Neural progenitor cell (in vitro differentiated cells): ENCODE results near the gene KIF26A. TPM values are rescaled to one million over a fixed set of nuclear protein-coding genes. Genes with fewer than 3 reads are reported as not detected.

Experiments
- DNase-seq: peaks from one replicate; pipeline ENCODE4 v3.0.0-alpha.2; 2016; ENCODE audit warnings: low spot score
- H2AFZ ChIP-seq: fragments of 200-600 bp; sonication (generic); replicated peaks from 2 replicates; pipeline ENCODE4 v1.6.1; 2016; ENCODE audit warnings: antibody characterized with exemption
- H3F3A ChIP-seq: fragments of 200-600 bp; sonication (generic); 2 replicates; pipeline ENCODE4 v1.6.1; 2016; ENCODE audit warnings: antibody characterized with exemption, low read depth
- H3K27ac ChIP-seq: fragments of 200-600 bp; sonication (generic); 2 replicates; pipeline ENCODE4 v1.5.1; 2016; ENCODE audit warnings: mild to moderate bottlenecking
- H3K27me3 ChIP-seq: fragments of 200-600 bp; sonication (generic); 2 replicates; pipeline ENCODE4 v1.6.1; 2016; ENCODE audit warnings: mild to moderate bottlenecking, moderate library complexity
- H3K36me3 ChIP-seq: fragments of 200-600 bp; sonication (generic); 2 replicates; pipeline ENCODE4 v1.5.1; 2016
- H3K4me1 ChIP-seq: fragments of 200-600 bp; sonication (generic); 2 replicates; pipeline ENCODE4 v1.6.1; 2016; ENCODE audit warnings: mixed run types
- H3K4me2 ChIP-seq: fragments of 200-600 bp; sonication (generic); 2 replicates; pipeline ENCODE4 v1.6.1; 2016
- H3K4me3 ChIP-seq: fragments of 200-600 bp; sonication (generic); 2 replicates; pipeline ENCODE4 v1.5.1; 2016
- H3K79me2 ChIP-seq: fragments of 200-600 bp; sonication (generic); 2 replicates; pipeline ENCODE4 v1.6.1; 2016; ENCODE audit warnings: low read depth
- H3K9ac ChIP-seq: fragments of 200-600 bp; sonication (generic); 2 replicates; pipeline ENCODE4 v1.6.1; 2016
- H3K9me3 ChIP-seq: fragments of 200-600 bp; sonication (generic); 2 replicates; pipeline ENCODE4 v1.5.1; 2016; ENCODE audit warnings: low read depth
- H4K20me1 ChIP-seq: fragments of 200-600 bp; sonication (generic); 2 replicates; pipeline ENCODE4 v1.6.1; 2016; ENCODE audit warnings: low read depth
- H3K27ac Mint-ChIP-seq: 3 replicates; pipeline ENCODE4 v1.8.0; 2021; ENCODE audit warnings: mixed read lengths
- H3K27me3 Mint-ChIP-seq: 2 replicates; pipeline ENCODE4 v1.8.0; 2022; ENCODE audit warnings: low read depth, mild to moderate bottlenecking, inconsistent platforms, moderate library complexity, mixed read lengths; ENCODE audit not compliant: insufficient read depth
- H3K36me3 Mint-ChIP-seq: 3 replicates; pipeline ENCODE4 v1.8.0; 2021; ENCODE audit warnings: mixed read lengths
- H3K4me1 Mint-ChIP-seq: 3 replicates; pipeline ENCODE4 v1.8.0; 2021; ENCODE audit warnings: mixed read lengths
- H3K4me3 Mint-ChIP-seq: 3 replicates; pipeline ENCODE4 v1.8.0; 2021; ENCODE audit warnings: mild to moderate bottlenecking, moderate library complexity, mixed read lengths
- H3K9me3 Mint-ChIP-seq: 3 replicates; pipeline ENCODE4 v1.8.0; 2020; ENCODE audit warnings: mixed read lengths
- EZH2 ChIP-seq: fragments of 200-600 bp; sonication (generic); IDR thresholded peaks from 2 replicates; pipeline ENCODE4 v1.6.1; 2017; ENCODE audit warnings: antibody characterized with exemption, mild to moderate bottlenecking, moderate library complexity
- EZH2phosphoT487 ChIP-seq: fragments of 200-600 bp; sonication (generic); IDR thresholded peaks from 2 replicates; pipeline ENCODE4 v1.6.1; 2017; ENCODE audit warnings: antibody characterized with exemption
- total RNA-seq: library from RNA; depleted of rRNA; stranded (reverse); fragments of >200 nt; gene quantifications from 2 replicates; pipeline ENCODE4 v1.2.3, GENCODE V29; 2015; ENCODE audit warnings: low replicate concordance
- TF ChIP-seq, protein P1 (sequence below): fragments of 200-600 bp; sonication (generic); IDR thresholded peaks from 2 replicates; pipeline ENCODE4 v1.5.1; 2017; ENCODE audit warnings: antibody characterized with exemption, mild to moderate bottlenecking

Gene KIF26A
- total RNA-seq, 1 donor from 2014 or later, result 6.1 TPM

GRCh38 chr14:104164041-104164440, 25.7 kb downstream of the KIF26A start:
- Histone ChIP-seq H3F3A (peaks cover 3% of the 10 kb centered on the region), H2AFZ (no peak overlapping the region), H3K4me2 (no peak overlapping the region), H3K4me1 (peaks cover 2% of the 10 kb centered on the region), H3K79me2 (peaks cover 4% of the 10 kb centered on the region), H3K36me3 (no peaks in the 10 kb centered on the region), H3K27ac (no peak overlapping the region), H3K27me3 (no peaks in the 10 kb centered on the region), H4K20me1 (peaks cover 6% of the 10 kb centered on the region), H3K9me3 (no peaks in the 10 kb centered on the region), H3K9ac (no peak overlapping the region), H3K4me3 (no peak overlapping the region)
- TF ChIP-seq EZH2phosphoT487 (no peak), EZH2 (no peak)
- TF ChIP-seq, protein P1, sequence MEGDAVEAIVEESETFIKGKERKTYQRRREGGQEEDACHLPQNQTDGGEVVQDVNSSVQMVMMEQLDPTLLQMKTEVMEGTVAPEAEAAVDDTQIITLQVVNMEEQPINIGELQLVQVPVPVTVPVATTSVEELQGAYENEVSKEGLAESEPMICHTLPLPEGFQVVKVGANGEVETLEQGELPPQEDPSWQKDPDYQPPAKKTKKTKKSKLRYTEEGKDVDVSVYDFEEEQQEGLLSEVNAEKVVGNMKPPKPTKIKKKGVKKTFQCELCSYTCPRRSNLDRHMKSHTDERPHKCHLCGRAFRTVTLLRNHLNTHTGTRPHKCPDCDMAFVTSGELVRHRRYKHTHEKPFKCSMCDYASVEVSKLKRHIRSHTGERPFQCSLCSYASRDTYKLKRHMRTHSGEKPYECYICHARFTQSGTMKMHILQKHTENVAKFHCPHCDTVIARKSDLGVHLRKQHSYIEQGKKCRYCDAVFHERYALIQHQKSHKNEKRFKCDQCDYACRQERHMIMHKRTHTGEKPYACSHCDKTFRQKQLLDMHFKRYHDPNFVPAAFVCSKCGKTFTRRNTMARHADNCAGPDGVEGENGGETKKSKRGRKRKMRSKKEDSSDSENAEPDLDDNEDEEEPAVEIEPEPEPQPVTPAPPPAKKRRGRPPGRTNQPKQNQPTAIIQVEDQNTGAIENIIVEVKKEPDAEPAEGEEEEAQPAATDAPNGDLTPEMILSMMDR, result no peak
- H3K4me3 Mint-ChIP-seq, result no peak overlapping the region
- no peaks in the 10 kb centered on the region for H3K27me3 Mint-ChIP-seq
- DNase-seq, result no peak
- H3K4me1 Mint-ChIP-seq, result no peaks in the 10 kb centered on the region
- no peaks in the 10 kb centered on the region for H3K36me3 Mint-ChIP-seq
- H3K9me3 Mint-ChIP-seq, result no peaks in the 10 kb centered on the region
- no peak overlapping the region for H3K27ac Mint-ChIP-seq

DNA sequence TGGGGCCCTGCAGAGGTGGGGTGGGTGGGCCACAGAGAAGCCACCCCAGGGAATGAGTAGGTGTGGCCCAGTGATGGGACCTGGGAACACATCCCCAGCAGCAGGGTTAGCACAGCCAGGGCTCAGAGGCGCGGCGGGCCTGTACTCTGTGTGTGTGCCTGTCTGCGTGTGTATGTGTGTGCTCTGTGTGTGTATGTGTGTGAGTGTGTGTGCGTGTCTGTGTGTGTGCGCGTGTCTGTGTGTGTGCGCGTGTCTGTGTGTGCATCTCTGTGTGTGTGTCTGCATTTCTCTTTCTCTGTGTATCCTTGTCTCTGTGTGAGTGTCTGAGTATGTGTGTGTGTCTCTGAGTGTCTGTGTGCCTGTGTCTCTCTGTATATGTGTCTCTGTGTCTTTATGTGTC, 26.1 kb downstream of the KIF26A start:
- no peak for DNase-seq
- H3K36me3 ChIP-seq, result no peaks in the 10 kb centered on the region
- peaks cover 4% of the 10 kb centered on the region for H3K79me2 ChIP-seq
- peaks cover 3% of the 10 kb centered on the region for H3K4me1 Mint-ChIP-seq
- H3K4me1 ChIP-seq, result peaks cover 7% of the 10 kb centered on the region
- no peaks in the 10 kb centered on the region for H3K27me3 ChIP-seq
- no peak overlapping the region for H3K9ac ChIP-seq
- H3K27me3 Mint-ChIP-seq, result no peaks in the 10 kb centered on the region
- no peak overlapping the region for H2AFZ ChIP-seq
- H3F3A ChIP-seq, result peaks cover 3% of the 10 kb centered on the region
- no peak overlapping the region for H3K4me3 ChIP-seq
- no peak overlapping the region for H3K4me2 ChIP-seq
- no peak overlapping the region for H3K4me3 Mint-ChIP-seq
- H3K27ac ChIP-seq, result no peak overlapping the region
- no peak overlapping the region for H3K27ac Mint-ChIP-seq
- no peaks in the 10 kb centered on the region for H3K9me3 ChIP-seq
- H3K36me3 Mint-ChIP-seq, result no peaks in the 10 kb centered on the region
- H3K9me3 Mint-ChIP-seq, result no peaks in the 10 kb centered on the region
- TF ChIP-seq, protein P1, result no peak
- TF ChIP-seq EZH2 (no peak), EZH2phosphoT487 (no peak)
- H4K20me1 ChIP-seq, result peaks cover 8% of the 10 kb centered on the region

DNA sequence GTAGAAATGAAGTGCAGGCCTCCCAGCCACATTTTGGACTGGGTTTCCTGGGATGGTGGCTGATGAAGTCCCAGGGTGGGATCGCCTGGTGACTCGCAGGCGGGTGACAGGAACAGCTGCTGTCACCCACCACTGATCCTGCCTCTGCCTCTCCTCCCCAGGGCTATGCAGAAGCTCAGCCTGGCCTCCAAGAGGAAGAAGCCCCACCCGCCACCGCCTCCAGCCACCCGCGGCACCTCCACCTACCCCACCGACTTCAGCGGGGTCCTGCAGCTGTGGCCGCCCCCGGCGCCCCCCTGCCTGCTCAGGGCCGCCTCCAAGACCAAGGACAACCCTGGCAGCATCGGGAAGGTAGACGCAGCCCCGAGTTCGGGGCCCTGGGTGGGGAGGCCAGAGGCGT, 28.3 kb downstream of the KIF26A start:
- Mint-ChIP-seq H3K36me3 (no peaks in the 10 kb centered on the region), H3K4me3 (no peak overlapping the region), H3K27ac (no peak overlapping the region), H3K4me1 (peaks cover 16% of the 10 kb centered on the region), H3K27me3 (no peaks in the 10 kb centered on the region), H3K9me3 (no peaks in the 10 kb centered on the region)
- H3K79me2 ChIP-seq, result peaks cover 4% of the 10 kb centered on the region
- peaks cover 30% of the 10 kb centered on the region for H4K20me1 ChIP-seq
- TF ChIP-seq EZH2phosphoT487 (no peak), EZH2 (no peak)
- TF ChIP-seq, protein P1, result no peak
- no peak for DNase-seq
- no peak overlapping the region for H2AFZ ChIP-seq
- no peaks in the 10 kb centered on the region for H3K9me3 ChIP-seq
- H3K27me3 ChIP-seq, result no peaks in the 10 kb centered on the region
- H3K4me3 ChIP-seq, result no peak overlapping the region
- no peak overlapping the region for H3K4me2 ChIP-seq
- no peak overlapping the region for H3K9ac ChIP-seq
- no peaks in the 10 kb centered on the region for H3K36me3 ChIP-seq
- peaks cover 3% of the 10 kb centered on the region for H3F3A ChIP-seq
- H3K4me1 ChIP-seq, result peaks cover 28% of the 10 kb centered on the region
- H3K27ac ChIP-seq, result no peak overlapping the region
